GM21526 (cell line): Measurements from ENCODE around the gene ASXL1.
"Not testable (repeated sequence)": the region's sequence is repeated elsewhere in the genome, so short reads cannot be mapped to it uniquely, and the experiment has no call there.

Experiments
- ATAC-seq: cut with Tn5 transposase; IDR thresholded peaks from one replicate; pipeline ENCODE4 v1.9.1; 2021; ENCODE audit warnings: moderate library complexity; ENCODE audit not compliant: unreplicated experiment, low FRiP score

The ASXL1 gene

DNA sequence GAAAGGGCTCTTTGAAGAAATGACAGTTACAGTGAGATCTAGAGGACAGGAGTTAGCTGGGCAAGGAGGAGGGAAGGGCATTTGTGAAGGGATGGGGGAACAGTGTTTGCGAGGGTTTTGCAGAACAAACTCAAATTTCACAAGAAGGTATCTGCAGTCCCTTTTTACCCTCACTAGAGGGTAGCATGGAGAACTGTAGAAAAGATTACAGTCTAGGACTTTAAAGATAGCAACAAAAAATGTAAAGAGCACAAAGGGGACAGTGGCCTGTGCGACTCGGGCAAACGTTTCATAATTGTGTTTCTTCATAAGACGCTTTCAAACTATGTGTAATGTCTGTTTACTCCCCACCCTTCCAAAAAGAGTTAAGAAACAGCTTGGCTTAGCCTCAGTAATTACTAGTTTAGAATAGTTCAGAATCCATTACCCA is 21.2 kb upstream of the ASXL1 start:
- no peak for ATAC-seq

DNA sequence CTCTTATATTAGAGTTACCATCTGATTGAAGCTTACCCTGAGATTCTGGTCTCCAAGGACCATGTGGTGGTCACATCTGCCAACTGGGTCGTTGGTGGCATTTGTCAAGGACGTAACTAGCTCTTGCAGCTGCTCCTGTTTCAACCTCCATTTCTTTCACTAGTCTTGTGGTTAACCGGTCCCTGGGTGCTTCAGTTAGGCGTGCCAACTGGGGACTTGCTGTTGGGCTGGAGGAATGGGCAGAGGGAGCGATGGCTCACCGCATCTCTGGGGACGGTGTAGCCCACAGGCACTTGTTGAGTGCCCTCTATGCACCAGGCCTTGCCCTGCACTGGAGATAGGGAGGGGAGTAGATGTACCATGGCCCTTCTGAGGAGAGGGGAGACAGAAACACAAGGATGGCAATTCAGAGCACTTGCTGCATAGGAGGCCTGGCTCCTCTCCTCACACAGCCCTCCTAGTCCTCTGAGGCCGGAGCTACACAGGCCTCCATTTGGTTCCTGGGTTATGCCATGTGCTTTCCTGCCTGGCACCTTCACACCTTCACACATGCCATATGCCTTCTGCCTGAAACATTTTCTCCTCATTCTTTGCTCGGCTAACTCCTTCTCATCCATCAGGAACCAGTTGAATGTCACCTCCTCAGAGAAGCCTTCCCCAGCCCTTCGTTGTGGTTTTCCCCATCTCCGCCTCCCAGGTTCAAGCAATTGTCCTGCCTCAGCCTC is 20.0 kb upstream of the ASXL1 start:
- ATAC-seq: no peak

DNA sequence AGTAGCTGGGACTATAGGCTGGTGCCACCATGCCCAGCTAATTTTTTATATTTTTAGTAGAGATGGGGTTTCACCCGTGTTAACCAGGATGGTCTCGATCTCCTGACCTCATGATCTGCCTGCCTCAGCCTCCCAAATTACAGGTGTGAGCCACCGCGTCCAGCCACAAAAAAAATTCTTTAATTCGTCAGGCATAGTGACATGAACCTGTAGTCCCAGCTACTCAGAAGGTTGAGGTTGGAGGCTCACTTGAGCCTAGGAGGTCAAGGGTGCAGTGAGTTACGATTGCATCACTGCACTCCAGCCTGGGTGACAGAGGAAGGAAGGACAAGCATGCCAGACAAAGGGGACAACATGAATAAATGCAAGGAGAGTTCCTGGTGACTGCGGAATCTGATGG is 19.5 kb upstream of the ASXL1 start:
- no peak for ATAC-seq

DNA sequence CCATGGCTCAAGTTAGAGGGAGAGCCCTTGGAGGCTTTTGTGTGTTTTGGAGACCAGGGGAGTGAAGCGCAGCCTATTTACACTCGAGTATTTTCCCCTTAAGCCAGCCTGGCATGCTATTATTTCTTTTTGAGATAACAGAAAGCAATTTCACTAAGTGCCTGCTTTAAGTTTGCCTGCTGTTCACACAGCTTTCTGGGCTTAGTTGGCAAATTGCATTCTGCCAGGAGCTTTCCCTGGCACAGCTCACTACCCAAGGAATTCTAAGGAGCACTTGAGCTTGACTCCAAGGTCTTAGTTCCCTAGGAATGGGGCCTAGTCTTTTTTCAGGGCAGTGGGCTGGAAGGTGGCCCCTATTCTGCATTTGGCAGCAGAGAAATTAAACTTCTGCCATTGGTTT is 19.0 kb upstream of the ASXL1 start:
- no peak for ATAC-seq

DNA sequence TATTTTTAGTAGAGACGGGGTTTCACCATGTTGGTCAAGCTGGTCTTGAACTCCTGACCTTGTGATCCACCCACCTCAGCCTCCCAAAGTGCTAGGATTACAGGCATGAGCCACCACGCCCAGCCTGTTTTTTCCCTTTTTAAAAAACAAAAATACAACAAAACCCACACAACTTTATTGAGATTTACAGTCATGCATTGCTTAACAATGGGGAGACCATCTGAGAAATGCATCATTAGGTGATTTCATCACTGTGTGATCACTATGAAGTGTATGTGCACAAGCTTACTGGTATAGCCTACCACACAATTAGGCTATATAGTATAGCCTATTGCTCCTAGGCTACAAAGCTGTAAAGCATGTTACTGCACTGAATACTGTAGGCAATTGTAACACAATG is 17.1 kb upstream of the ASXL1 start:
- ATAC-seq: not testable (repeated sequence)

DNA sequence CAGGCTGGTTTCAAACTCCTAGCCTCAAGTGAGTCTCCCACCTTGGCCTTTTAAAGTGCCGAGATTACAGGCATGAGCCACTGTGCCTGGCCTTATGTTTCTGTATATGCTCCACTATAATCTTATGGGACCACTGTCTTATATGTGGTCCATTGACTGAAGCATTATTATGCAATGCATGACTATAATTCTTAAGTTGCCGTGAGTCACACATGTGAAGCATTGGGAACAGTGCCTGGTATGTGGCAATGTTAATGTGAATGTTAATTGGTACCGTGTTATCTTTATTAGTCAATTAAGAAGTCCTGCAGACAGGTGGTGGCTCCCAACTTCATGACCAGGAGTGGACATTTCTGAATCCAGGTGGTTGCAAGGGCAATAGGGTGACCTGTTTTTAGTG is 14.7 kb upstream of the ASXL1 start:
- no peak for ATAC-seq

DNA sequence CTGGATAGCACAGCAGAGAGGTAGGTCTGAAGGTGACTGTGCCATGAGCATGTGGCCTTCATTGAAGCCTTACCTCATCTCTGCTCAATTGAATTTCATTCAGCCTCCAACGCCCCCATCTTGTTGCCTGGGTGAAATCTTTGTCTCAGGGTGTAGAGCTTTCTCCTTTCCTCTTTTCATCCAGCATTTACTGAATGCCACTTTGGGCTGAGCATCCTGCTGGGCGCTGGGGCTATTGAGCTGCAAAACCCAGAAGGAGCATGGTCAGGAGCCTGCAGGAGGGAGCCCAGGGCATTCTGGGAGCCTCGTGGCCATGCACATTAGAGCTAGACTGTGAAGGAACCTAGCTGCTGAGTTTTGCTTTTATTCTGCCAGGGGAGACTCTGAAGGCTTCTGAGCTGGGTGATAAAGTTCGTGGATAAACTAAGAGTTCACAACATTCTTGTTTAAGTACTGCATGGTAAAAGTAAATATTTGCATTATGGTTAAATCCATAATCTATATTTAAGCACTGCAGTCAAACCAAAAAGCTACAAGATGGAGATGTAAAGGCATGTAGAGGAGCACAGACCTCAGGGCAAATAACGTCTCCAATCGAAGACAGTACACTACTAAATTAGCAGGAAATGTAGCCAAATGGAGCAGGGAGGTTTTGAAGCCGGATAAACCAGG is 13.2 kb upstream of the ASXL1 start:
- ATAC-seq: no peak

DNA sequence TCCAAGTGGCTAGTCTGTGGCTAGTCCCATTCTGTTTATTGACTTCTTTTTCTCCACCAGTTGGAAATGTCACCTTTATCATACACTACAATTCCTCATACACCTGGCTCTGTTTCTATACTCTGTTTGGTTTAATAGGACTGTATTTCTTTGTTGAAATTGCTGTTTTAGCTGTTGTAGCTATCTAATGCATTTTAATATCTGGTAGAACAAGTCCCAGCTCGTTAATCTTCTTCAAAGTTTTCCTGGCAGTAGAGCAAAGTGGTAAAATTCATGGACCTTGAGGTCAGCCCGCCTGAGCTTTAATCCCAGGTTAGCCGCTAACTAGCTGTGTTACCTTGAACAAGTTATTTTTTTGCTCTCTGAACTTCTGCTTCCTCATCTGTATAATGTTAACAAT is 9.9 kb upstream of the ASXL1 start:
- ATAC-seq: no peak

DNA sequence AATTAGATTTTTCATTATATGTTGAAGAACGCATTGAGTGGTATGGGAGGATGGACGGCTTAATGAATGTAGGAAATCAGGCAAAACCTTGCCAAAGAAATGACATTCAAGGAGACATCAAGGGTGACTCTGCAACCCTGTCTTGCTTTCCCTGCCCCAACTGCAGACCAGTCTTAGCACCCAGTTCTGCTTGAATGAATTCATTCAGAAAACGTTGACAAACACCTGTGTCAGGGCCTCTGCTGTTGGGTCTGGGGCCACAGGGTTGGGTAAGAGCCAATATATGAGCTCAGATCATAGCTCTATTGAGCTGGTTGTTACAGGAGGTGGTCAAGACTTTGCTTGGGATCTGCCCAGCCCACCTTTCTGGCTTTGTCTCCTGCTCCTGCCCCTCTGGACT is 7.7 kb upstream of the ASXL1 start:
- ATAC-seq: no peak

DNA sequence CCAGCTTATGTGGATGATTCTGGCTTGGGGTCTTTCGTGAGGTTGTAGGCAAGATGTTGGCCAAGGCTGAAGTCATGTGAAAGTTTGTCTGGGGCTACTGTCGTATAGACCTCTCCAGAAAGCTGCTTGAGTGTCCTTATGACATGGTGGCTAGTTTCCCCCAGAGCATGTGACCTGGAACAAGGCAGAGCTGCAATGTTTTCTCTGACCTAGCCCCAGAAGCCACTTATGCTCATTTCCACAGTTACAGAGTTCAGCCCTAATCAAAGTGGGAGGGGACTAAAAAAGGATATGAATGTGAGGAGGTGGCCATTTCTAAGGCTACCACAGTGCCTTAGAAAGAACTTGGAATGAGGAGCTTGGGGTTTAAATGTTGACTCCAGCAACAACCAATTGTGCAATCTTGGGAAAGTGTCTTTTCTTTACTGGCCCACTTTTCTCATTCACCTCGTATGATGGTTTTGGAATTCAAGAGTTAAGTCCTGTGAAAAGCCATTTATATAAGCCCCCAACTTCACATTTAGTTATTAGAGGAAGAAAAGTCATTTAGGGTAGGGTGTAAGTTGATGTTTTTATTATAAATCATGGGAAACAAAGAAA is 5.9 kb upstream of the ASXL1 start:
- no peak for ATAC-seq

DNA sequence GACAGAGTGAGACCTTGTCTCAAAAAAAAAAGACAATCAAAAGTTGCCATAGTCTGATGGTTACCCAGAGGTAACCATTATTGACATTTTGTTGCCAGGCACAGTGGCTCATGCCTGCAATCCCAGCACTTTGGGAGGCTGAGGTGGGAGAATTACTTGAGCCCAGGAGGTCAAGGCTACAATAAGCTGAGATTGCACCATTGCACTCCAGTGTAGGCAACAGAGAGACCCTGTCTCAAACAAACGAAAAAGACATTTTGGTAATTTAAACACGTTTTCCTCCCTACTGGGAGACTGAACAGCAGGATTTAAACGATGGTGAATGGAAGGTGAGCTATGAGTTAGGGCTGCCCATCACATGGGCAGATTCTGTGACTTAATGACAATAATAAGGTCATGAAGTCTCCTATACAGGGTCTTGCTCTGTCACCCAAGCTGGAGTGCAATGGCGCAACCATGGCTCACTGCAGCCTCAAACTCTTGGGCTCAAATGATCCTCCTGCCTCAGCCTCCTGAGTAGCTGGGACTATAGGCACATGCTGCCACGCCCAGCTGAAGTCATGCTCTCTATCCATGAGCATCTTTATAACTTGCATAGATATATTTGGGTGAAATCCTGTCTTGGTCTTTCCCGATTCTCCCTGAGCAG is 4.2 kb upstream of the ASXL1 start:
- no peak for ATAC-seq

DNA sequence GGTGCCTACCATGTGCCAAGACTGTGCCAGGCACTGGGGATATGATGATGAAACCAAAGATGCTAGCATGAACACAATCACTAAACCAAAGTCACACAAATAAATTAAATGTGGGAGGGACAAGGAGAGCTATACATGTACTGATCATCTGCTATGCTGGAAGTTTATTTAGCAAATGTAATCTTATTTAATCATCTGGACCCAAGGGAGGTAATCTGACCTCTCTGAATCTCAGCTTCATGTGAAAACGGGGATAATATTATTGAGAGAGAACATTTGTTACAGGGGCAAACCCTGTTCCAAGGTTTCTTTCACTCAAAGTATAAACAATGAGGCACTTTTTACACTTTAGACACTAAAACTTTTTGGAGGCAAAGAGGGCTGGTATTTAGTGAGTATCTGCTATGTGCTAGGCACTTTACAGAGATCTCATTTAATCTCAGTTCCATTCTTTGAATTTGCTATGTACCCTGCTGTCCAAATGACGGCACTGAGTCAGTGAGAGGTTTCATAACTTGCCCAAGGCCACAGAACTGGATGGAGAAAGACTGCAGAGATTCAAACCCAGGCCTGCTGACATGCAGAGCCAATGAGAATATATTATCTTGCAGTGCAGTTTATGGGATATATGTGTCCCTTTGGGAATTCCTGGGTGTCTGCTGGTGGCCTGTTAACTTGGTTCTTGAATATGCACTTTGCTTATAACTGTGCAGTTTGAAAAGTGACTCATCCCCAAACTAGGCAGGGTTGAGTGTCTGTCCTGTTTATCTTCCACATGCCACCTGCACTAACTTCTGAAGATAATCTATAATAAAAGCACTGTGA is 3.3 kb upstream of the ASXL1 start:
- no peak for ATAC-seq

DNA sequence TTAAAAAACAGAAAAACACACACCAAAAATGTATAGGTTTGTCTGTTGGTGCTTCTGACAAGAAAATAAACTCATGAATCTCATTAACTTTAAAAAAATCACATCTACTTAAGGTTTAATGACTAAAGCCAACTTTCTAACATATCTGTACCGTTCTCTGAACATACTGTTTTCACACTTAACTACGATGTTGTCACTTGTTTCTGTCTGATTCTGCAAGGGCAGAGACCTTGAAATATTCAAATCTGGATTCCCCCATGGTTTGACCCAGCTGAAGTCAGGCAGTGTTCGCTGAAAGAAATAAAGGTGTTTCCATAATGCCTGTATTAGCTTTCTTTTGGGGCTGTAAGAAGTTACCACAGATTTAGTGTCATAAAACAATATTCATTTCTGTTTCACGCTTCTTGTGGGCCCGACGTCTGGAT is 2.7 kb upstream of the ASXL1 start:
- ATAC-seq: peak; percentile 33

DNA sequence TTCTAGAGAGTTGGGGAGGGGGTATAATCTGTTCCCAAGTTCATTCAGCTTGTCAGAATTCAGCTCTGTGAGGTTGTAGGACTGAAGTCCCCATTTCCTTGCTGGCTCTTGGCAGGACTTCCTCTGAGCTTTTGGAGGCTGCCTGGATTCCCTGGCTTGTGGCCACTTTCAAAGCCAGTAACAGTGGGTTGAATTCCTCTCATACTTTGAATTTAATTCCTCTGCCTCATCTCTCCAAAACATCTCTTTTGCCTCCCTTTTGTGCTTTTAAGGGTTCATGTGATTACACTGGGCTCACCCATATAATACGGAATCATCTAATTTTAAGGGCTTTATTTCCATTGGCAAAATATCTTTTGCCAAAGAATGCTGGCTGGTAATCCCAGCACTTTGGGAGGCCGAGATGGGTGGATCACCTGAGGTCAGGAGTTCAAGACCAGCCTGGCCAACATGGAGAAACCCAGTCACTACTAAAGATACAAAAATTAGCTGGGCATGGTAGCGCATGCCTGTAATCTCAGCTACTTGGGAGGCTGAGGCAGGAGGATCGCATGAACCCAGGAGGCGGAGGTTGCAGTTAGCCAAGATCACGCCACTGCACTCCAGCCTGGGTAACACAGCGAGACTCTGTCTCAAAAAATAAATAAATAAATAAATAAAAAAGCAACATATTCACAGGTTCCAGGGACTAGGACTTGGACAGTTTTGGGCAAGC is 2.1 kb upstream of the ASXL1 start:
- ATAC-seq: not testable (repeated sequence)

DNA sequence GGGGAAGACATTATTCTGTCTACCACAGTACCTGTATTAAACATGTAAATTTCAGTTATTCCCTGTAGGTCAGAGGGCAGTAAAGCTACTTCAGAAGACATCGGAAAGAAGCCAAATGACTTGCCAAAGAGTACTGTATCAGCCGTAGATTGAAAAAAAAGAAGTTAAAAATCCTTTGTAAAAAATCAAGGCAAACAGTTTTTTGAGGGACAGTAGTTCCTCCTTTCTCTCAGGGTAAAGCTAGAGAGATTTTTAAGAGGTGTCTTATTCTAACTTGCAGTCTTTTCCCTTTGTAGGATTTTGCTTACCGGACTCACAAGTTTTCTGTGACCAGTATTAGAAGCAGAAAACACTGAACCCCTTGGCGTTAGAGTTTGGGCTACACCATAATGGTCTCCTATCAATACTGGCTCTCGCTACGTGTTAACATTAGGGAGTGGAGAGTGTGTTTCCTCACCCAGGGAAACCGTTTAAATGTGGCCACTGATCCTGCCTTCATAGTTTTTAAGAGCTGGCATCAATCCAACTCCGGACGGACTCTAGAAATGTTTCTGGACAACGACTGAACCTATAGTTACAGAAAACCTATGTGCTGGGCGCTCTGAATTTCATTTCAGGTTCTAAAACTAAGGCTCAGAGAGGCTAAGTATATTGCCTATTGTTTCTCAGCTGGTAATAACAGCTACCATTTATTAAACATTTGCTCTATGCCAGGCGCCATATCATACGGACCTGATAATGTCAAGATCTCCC is 1.3 kb upstream of the ASXL1 start:
- no peak for ATAC-seq

DNA sequence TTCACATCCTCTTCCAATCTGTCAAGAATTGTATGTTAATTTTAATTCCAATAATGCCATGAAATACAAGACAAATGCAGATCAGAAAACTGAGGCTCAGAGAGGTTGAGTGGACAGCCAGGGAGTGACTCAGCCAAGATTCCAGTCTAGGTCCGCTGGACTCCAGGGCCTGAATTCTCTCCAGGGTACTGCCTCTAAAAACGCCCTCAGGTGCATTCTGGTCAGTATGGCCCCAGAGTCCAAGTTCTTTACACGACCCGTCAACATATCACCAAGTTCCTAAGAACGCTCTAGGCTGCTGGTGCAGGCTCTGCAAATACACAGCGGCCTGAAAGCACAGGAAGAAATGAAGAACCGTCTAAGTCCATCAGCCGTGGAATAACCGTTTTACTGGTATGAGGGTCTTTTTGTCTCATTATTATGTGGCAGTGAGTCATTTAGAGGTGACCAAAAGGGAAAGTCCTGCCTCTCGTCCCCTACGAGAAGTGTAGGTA is 709 bp upstream of the ASXL1 start:
- peak; percentile 4 for ATAC-seq

DNA sequence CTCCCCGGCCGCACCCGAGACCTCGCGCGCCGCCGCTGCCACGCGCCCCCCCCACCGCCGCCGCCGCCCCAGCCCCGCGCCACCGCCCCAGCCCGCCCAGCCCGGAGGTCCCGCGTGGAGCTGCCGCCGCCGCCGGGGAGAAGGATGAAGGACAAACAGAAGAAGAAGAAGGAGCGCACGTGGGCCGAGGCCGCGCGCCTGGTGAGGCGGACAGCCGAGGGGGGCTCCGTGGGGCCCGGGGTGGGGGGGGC is 426 bp downstream of the ASXL1 start:
- ATAC-seq: no peak

DNA sequence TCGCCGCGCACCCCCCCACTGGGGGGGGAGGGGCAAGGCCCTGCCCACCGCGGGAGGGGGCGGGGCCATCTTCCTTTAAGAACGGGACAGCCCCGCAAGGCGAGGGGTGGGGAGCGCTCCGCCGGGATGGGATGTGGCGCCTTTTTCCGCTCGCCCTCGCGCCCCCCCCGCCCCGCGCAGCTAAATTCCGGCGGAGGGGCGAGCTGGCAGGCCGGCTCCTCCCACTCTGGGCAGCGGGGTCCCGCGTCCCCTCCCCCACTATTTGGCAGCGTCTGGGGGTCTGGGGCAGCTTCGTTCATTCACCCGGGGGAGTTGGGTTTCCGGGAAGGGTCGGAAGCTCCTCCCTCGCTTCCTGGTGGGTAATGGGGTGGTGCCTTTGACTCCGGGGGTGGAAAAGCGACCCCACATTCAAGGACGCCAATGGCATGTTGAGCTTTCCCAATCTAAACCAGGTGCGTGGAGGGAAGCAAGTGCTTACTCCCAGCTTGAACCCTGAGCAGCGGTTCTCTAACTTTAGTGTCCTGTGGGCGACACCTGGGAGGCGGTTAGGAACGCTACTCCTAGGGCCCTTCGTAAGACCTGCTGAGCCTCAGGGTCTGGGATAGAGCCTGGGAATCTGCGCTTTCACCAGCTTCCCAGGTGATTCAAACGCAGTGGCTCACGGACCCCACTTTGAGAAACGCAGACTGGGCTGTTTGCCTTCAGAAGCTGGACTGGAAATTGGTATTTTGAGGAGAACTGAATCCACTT is 927 bp downstream of the ASXL1 start:
- no peak for ATAC-seq
